A549 (cell line): Measurements from ENCODE around the gene PGAP3. TPM values are rescaled to one million over a fixed set of nuclear protein-coding genes. Genes with fewer than 3 reads are reported as not detected.

Experiments
- ATAC-seq, 2 experiments: fragments of 200-7000 bp in 1 of 2; fragments of >200 bp in 1 of 2; cut with Nextera tagmentation in 1 of 2; cut with Tn5 transposase in 1 of 2; 3 replicates each; pipeline versions ENCODE4 v1.8.0 to v1.9.1; 2018 to 2020; ENCODE audit warnings: mild to moderate bottlenecking in 1 of 2, moderate library complexity in 1 of 2
- CTCF ChIA-PET: fragments of 300-600 bp; sonication (Branson Sonifier 250); formaldehyde crosslinking; extraction: SDS; loops from one replicate; lab custom pipeline; 2021; ENCODE audit warnings: antibody characterized with exemption, inconsistent platforms; lab: Yijun Ruan, JAX
- POLR2A ChIA-PET: fragments of 350-600 bp; formaldehyde crosslinking; extraction: SDS; loops from one replicate; lab custom pipeline; 2021; ENCODE audit warnings: antibody characterized with exemption, inconsistent platforms; lab: Yijun Ruan, JAX
- DNase-seq, 2 experiments: peaks; one replicate each; pipeline versions ENCODE4 v3.0.0 to v3.0.0-alpha.2; 2011 to 2016; ENCODE audit warnings: low read depth in 1 of 2, low spot score in 1 of 2
- FAIRE-seq: peaks from 2 replicates; lab custom pipeline; 2011; peaks lifted over from hg19 to GRCh38; lab: Jason Lieb, UNC
- H3K27ac ChIP-seq, 2 experiments: fragments of >200 bp; sonication (Bioruptor Twin); formaldehyde crosslinking; 3 replicates each; pipeline ENCODE4 v1.5.1; 2016 to 2017
- H3K4me1 ChIP-seq: fragments of >200 bp; sonication (Bioruptor Twin); formaldehyde crosslinking; 3 replicates; pipeline ENCODE4 v1.6.1; 2016
- H3K4me2 ChIP-seq: fragments of >200 bp; sonication (Bioruptor Twin); formaldehyde crosslinking; 3 replicates; pipeline ENCODE4 v1.6.1; 2016
- H3K4me3 ChIP-seq: fragments of >200 bp; sonication (Bioruptor Twin); formaldehyde crosslinking; 3 replicates; pipeline ENCODE4 v1.5.1; 2016
- H3K9me3 ChIP-seq: fragments of >200 bp; sonication (Bioruptor Twin); formaldehyde crosslinking; 3 replicates; pipeline ENCODE4 v1.6.1; 2016
- ATOH8 ChIP-seq: fragments of 250-450 bp; sonication (Bioruptor Pico); IDR thresholded peaks from 2 replicates; pipeline ENCODE4 v1.5.0; 2020; ENCODE audit warnings: low read depth, mild to moderate bottlenecking, moderate library complexity
- CEBPB ChIP-seq, 2 experiments: fragments of >200 bp in 1 of 2; sonication (Bioruptor Twin) in 1 of 2; formaldehyde crosslinking in 1 of 2; IDR thresholded peaks; 2 replicates each; pipeline ENCODE4 v1.6.1; 2012 to 2016
- E2F6 ChIP-seq: IDR thresholded peaks from 2 replicates; pipeline ENCODE4 v1.6.1; 2012; ENCODE audit warnings: low read depth, borderline replicate concordance
- EHMT2 ChIP-seq: fragments of 200-600 bp; sonication (generic); IDR thresholded peaks from 2 replicates; pipeline ENCODE4 v1.6.1; 2016; ENCODE audit warnings: antibody characterized with exemption, low read depth, mild to moderate bottlenecking, moderate library complexity
- FOSB ChIP-seq: fragments of 250-450 bp; sonication (Bioruptor Pico); IDR thresholded peaks from 2 replicates; pipeline ENCODE4 v1.5.0; 2020; ENCODE audit warnings: mild to moderate bottlenecking, moderate library complexity
- HES2 ChIP-seq: fragments of >200 bp; sonication (Bioruptor Twin); formaldehyde crosslinking; IDR thresholded peaks from 2 replicates; pipeline ENCODE4 v1.6.1; 2016
- MAZ ChIP-seq: fragments of 150-350 bp; IDR thresholded peaks from 2 replicates; pipeline ENCODE4 v1.6.1; 2014; ENCODE audit warnings: antibody characterized with exemption, low read depth, low read length, borderline replicate concordance
- NPAS2 ChIP-seq: fragments of 250-450 bp; sonication (Bioruptor Pico); IDR thresholded peaks from 2 replicates; pipeline ENCODE4 v1.8.0; 2022; ENCODE audit warnings: mild to moderate bottlenecking, moderate library complexity, borderline replicate concordance
- POLR2AphosphoS2 ChIP-seq: conservative IDR thresholded peaks from 2 replicates; pipeline ENCODE4 v1.6.1; 2012; ENCODE audit warnings: low read length, improper control_type of control experiment, inconsistent platforms
- RARB ChIP-seq: fragments of 250-450 bp; sonication (Bioruptor Pico); IDR thresholded peaks from 2 replicates; pipeline ENCODE4 v1.8.0; 2021; ENCODE audit warnings: mild to moderate bottlenecking, moderate library complexity
- REST ChIP-seq: fragments of 200-600 bp; sonication (generic); IDR thresholded peaks from 2 replicates; pipeline ENCODE4 v1.6.1; 2016; ENCODE audit warnings: antibody characterized with exemption, mild to moderate bottlenecking, moderate library complexity
- RNF2 ChIP-seq: fragments of 200-600 bp; sonication (generic); IDR thresholded peaks from 2 replicates; pipeline ENCODE4 v1.6.1; 2016; ENCODE audit warnings: low read depth, mild to moderate bottlenecking, antibody characterized with exemption, moderate library complexity, borderline replicate concordance
- SREBF2 ChIP-seq: fragments of 450-650 bp; IDR thresholded peaks from 2 replicates; pipeline ENCODE4 v1.6.1; 2014; ENCODE audit warnings: mild to moderate bottlenecking, moderate library complexity
- TFCP2L1 ChIP-seq: fragments of 250-450 bp; sonication (Bioruptor Pico); IDR thresholded peaks from 2 replicates; pipeline ENCODE4 v1.5.0; 2021; ENCODE audit warnings: mild to moderate bottlenecking
- WGBS: methylation state at CpG from one replicate; pipeline ENCODE4 v1.1.6; 2017; ENCODE audit errors: missing lambda C conversion rate; 5-methylcytosine and 5-hydroxymethylcytosine counted together
- polyA plus RNA-seq, 4 experiments: library from polyadenylated mRNA; depleted of rRNA in 3 of 4; stranded (reverse); fragments of >200 nt; fragmentation: RNase III in 1 of 4; extraction: RNeasy Plus Mini Kit Qiagen cat#74134 plus additional on column Dnase treatment in 1 of 4; gene quantifications; 2 replicates in 3 of 4; 3 replicates in 1 of 4; pipeline ENCODE4 v1.2.3, GENCODE V29; 2011 to 2017

The PGAP3 gene
- polyA plus RNA-seq, 2 of the 4 experiments (the other 2 are of a cell fraction): 7.3 to 8.5 TPM

GRCh38 chr17:39675390-39676082, 12.3 kb downstream of the PGAP3 start:
- no peak for DNase-seq
- no peak overlapping the region for H3K4me3 ChIP-seq
- no peaks in the 10 kb centered on the region for H3K9me3 ChIP-seq
- peak overlapping the region in 1 of 2 experiments; percentile 18; a peak in 2 of 6 replicates for H3K27ac ChIP-seq
- CTCF ChIA-PET: interaction anchor here (0.6 to 50.7 kb wide), 8 partner anchors 9 to 858 kb away, joined by 3 to 1391 read pairs (median 3); partner anchors contain the start of genes ERBB2, MIEN1, PGAP3 and PPP1R1B
- H3K4me2 ChIP-seq: no peak overlapping the region
- WGBS: 77% methylated on average over 10 of the region's 10 CpGs
- peaks cover 21% of the 10 kb centered on the region; the same call in 2 of the 3 replicates for H3K4me1 ChIP-seq
- POLR2A ChIA-PET: interaction anchor here (1.3 kb wide), 1 partner anchor 12 kb away, joined by 7 read pairs; the partner anchor contains the start of gene PGAP3
- FAIRE-seq: no peak
- no peak for TF ChIP-seq TFCP2L1
- no peak for TF ChIP-seq RARB
- peak in 1 of 2 experiments; percentile 9; a peak in 3 of 6 replicates for ATAC-seq

- H3K4me2 ChIP-seq: no peak overlapping the region
- H3K4me3 ChIP-seq: no peak overlapping the region
- no peaks in the 10 kb centered on the region for H3K9me3 ChIP-seq
- no peak; a peak in 2 of 6 replicates for ATAC-seq
- 42% methylated on average over 7 of the region's 11 CpGs for WGBS
- ChIA-PET POLR2A (interaction anchor here (1.3 kb wide), 1 partner anchor 13 kb away, joined by 7 read pairs; the partner anchor contains the start of gene PGAP3), CTCF (interaction anchor here (0.7 to 50.7 kb wide), 4 partner anchors 8 to 55 kb away, joined by 3 to 1391 read pairs (median 148); partner anchors contain the start of genes ERBB2, MIEN1, PGAP3 and PPP1R1B)
- peak overlapping the region in 1 of 2 experiments; percentile 18; a peak in 2 of 6 replicates for H3K27ac ChIP-seq
- no peak for FAIRE-seq
- H3K4me1 ChIP-seq: peaks cover 21% of the 10 kb centered on the region; the same call in 2 of the 3 replicates
- TF ChIP-seq NPAS2 (CRISPR knock-in tag) (no peak), MAZ (no peak), E2F6 (no peak), REST (no peak), SREBF2 (no peak), FOSB (no peak), HES2 (no peak), TFCP2L1 (no peak), RNF2 (no peak), CEBPB (IDR thresholded peaks at IDR 0.05) (no peak), EHMT2 (no peak), POLR2AphosphoS2 (no peak), ATOH8 (CRISPR knock-in tag) (no peak)
- peak in 1 of 2 experiments; percentile 23 for DNase-seq
These were observed 13.0 kb downstream of the PGAP3 start for GRCh38 chr17:39674702-39675389.
